Limb (tissue), 2 donors: ENCODE data around the gene TMEM164.

Experiments used
- DNase-seq, 2 donors: peaks; one replicate each; pipeline ENCODE4 v3.0.0-alpha.2; 2016; ENCODE audit errors: extremely low spot score in 2 of 2

TMEM164 gene

DNA sequence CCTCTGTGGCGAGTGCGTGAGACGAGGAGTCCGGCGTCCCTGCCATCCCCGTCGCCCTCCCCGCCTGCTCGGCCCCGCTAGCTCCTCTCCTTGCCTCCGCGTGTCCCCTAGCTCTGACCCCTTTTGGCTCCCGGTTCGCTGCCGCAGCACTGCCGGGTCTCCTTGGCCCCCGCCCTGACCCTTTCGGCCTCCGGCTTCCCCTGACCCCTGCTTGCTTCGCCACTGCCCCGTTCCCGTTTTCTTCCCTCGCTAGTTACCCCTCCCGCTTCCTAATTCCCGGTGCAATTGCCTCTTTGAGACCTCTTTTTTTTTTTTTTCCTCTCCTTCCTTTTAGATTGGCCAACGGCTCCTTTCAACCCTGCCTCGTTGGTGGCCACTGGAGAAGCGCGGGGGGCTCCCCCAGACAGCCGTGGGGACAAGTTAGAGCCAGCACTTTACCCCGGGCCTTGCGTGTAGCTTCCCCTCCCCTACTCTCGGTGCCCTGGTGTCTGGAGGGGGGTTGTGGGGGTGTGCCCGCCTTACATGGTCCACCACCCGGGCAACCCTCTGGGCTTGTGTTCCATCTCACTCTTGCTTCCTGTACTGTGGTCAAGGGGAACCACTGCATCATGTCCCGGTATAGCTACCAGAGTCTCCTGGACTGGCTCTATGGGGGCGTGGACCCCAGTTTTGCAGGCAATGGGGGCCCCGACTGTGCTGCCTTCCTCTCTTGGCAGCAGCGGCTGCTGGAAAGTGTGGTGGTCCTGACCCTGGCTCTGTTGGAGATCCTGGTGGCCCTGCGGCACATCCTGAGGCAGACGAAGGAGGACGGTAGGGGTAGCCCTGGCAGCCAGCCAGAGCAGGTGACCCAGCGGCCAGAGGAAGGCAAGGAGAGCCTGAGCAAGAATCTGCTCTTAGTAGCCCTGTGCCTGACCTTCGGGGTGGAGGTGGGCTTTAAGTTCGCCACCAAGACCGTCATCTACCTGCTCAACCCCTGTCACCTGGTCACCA, 548 bp downstream of the TMEM164 start:
- DNase-seq = peak in 1 of 2 donors; percentile 35

DNA sequence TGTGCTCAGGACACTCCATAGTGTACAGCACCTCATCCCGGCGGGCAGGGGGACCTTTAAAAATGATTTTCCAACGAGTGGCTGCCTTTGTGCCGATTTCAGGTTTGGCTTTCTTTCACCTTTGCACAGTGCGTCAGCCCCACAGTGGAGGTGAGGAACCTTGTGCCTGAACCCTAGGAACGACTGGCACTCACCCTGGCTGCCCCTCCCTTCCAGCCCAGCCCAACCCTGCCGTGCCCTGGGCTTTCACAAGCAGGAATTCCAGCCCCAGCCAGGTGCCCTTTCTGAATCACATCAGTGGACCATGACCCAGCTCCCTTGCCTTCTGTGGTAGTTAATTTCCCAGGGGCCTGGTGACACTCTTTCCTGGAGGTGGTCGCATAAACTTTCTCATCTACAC, 1.3 kb downstream of the TMEM164 start:
- DNase-seq = no peak

DNA sequence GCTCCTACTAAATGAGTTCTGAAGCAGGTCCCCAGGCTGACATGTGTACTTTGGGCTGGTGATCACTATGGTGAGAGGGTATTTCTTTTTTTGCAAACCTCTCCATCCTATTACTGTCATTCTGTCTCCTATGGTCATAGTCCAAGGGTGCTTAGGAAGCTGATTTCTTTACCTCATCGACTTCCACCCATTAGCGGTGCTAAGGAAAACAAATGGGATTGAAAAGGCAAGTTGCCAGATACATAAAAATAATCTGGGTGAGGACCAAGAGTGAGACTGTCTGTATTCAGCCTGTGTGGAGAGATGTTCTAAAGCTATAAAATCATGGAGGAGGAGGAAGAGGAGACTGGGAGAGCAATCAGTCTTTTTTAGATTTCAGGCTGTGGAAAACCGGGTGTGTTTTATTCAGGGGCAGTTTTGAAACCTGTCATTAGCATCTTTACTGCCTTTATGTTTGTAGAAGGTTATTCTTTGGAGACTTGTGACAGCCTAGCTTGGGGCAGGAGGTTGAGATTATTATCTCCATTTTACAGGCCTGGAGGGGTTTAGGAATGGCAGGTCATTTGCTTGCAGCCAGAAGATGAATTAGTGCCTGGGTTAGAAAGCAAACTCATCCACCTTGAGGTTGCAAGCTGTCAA, 1.9 kb downstream of the TMEM164 start:
- DNase-seq = no peak

GRCh38 chrX:110006161-110006560, 3.2 kb downstream of the TMEM164 start:
- no peak for DNase-seq

DNA sequence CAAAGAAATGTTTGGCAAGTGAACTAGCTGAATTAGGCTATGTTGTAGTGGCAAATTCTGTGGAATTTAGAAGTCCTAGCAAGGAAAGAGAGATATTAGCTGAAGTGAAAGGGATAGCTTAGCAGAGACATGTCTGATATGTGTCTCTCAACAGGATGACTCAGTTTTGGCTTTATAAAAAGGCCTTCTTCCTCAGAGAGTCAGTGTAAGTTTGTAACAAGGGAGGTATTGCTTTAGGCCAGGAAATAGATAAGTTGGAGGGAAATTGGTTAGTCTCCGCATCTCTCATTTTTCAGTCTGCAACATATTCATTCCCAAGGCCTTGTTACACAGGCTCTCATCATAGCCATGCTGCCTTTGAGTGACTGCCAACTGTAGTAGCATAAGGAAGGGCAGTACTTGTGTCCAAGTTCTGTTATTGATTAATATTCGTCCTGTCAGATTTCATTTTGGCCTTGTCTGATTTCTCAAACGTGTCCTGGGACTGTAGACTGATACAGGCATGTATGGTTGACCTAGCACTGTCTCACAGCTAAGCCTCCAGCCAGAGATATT, 4.0 kb downstream of the TMEM164 start:
- DNase-seq = no peak

DNA sequence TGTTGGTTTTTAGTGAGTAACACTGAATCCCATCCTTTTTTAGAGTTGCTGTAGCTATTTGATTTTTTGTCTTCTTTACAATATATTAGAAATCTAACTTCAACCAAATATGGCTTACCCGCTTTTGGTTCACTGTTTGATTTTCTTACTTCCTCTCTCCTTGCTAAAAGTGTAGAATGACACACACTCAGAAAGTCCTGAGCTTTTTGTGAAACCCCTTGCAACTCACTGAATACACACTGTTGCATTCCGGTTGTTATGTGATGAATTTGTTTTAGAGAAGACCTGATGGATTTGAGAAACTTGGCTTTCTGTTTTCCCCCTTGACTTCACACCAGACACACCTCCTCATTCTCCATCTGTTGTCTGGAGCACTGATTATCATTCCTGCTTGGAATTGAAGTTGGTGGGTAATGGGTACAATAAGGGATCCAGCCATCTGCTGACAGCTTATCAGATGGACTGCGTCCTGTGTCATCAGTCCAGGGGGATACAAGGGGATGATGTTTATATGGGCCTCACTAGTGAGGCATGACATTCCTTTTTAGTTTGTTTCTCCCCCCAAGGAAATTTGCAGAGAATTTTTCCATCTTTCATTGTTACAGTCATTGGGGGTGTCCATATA, 5.2 kb downstream of the TMEM164 start:
- DNase-seq = no peak

DNA sequence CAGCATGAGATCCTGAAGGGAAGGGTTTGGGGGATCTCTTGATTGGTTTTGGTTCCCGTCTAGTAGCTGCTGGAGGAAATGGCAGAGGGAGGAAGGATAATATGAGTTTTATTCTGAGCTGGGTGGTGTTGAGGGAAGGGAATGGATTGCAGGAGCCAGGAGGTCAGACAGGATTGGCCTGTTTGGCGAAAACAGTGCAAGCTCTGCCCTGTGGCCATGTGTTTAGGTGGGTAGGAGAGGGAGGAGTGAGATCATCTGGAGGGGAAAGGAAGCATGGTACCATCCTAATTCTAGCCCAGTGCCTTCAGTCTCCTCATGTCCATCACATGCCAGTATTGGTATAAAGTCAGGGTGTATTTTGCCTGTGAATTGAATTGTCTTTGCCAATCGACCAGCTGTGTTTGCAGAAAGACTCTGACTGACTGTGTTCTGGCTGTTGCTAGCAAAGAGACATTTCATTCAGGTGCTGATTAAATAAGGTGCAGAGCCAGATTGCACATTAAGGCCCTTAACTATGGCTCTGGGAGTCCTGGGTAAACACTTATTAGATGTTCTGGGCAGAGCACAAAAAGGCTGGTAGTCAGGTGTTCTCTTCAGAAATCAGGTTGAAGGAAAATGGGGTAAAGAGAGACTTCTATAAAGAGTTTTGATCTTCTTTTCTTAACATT, 10.0 kb downstream of the TMEM164 start:
- no peak for DNase-seq

DNA sequence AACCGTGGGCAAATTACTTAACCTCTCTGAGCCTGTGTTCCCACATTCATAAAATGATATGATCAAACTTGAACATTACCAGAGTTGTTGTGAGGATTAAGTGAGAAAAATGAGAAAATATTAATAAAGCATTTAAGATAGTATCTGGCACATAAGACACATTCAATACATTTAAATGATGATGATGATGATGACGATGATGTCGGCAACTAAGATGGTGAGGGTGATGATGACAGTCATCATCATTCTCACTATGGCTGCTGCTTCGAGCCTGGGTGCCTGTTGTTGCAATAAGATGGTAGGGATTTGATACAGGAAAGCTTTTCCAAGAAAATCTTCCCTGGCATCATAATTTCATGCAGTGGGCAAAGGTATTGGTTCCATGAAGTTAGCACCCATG, 11.1 kb downstream of the TMEM164 start:
- DNase-seq = no peak

- DNase-seq = no peak
Measured at GRCh38 chrX:110015032-110015431, 12.1 kb downstream of the TMEM164 start.

- no peak for DNase-seq
Measured at GRCh38 chrX:110015915-110016314, 13.0 kb downstream of the TMEM164 start.

- DNase-seq = no peak
Measured at GRCh38 chrX:110020536-110020935, 17.6 kb downstream of the TMEM164 start.

GRCh38 chrX:110021258-110022022, 18.5 kb downstream of the TMEM164 start:
- DNase-seq = no peak

DNA sequence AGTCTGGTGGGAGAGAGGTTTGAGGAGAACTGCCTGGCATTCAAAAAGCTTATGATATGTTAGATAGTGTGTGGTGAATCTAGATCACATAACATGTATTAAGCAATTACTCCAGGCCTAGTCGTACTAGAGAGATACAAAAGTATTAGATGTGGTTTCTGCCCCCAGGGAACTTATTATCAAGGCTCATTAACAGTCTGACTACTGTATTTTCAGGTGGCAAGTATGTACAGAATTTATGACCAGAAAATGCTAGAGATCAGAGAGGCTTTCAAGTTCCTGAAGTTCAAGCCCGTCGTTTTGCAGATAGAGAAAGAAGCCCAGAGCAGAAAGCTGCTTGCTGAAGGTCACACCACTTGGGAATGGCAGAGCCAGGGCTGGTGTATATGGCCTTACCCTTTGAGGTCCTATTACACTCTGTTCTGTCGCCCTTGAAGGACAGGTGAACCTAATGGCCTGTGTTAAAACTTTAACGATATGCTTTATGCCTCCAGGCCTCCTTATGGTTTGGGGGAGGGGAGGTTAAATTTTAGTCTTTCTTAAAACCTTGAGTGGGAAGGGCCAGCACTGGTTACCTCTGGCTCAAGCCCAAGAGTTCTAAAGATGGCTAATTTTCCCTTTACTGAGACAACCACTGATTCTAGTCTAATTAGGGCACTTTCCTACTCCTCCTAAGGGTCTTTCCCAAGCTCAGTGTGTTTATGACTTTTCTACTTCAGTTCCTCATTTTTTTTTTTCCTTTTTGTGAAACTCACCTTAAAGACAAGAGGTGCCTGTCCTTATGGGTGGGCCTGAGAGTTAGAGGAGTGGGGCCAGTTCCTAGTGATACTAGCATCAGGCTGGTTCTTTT, 19.9 kb downstream of the TMEM164 start:
- no peak for DNase-seq

DNA sequence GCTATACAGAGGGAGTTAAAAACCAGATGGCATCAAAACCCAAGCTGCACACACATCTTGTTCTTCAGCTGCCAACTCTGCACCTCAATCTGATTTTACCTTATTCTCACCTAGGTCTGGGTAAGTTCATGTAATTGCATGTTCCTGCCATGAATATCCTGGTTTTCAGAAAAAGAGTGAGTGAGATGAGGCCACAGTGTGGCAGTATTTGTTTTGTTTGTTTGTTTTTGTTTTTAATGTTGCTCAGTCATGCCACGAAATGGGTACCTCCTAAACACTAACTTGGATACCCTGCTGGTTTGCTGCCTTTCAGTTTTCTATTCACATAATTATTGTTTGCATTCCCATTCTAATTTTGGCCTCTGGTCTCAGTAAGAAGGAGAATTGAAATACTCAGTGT, 22.5 kb downstream of the TMEM164 start:
- no peak for DNase-seq

DNA sequence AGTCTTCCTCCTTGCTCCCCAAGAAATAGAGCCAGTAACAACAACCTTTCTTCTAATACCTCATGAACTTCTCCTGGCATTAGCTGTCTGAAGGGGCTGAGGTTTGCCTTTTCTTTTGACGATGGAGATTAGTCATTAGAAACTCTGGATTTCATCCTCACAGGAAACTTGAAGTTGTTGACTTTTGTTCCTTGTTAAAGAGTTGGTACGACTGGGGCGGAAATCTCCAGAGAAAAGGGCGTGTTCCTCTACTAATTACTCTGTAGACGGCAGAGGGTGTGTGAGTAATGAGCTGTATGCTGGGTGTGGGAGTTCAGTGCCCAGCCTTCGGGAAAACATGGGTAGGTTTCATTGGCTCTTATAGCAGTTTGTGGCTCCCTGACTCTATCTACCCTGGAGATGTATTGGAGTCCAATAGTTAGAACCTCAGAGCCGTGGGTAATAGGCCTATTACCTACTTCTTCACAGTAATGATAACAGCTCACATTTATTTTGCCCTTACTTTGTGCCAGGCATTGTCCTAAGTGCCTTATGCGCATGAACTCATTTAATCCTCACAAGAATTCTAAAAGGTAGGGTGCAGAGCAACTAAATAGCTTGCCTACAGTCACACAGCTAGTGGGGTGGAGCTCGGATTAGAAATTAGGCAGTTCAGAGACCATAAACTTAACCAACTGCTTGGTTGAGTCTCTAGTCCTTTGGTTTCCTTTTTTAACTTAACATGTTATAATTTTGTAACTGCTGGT, 23.4 kb downstream of the TMEM164 start:
- no peak for DNase-seq

- DNase-seq = no peak
Measured at GRCh38 chrX:110032534-110033147, 29.7 kb downstream of the TMEM164 start.

GRCh38 chrX:110034036-110034435, 31.1 kb downstream of the TMEM164 start:
- DNase-seq = no peak

DNA sequence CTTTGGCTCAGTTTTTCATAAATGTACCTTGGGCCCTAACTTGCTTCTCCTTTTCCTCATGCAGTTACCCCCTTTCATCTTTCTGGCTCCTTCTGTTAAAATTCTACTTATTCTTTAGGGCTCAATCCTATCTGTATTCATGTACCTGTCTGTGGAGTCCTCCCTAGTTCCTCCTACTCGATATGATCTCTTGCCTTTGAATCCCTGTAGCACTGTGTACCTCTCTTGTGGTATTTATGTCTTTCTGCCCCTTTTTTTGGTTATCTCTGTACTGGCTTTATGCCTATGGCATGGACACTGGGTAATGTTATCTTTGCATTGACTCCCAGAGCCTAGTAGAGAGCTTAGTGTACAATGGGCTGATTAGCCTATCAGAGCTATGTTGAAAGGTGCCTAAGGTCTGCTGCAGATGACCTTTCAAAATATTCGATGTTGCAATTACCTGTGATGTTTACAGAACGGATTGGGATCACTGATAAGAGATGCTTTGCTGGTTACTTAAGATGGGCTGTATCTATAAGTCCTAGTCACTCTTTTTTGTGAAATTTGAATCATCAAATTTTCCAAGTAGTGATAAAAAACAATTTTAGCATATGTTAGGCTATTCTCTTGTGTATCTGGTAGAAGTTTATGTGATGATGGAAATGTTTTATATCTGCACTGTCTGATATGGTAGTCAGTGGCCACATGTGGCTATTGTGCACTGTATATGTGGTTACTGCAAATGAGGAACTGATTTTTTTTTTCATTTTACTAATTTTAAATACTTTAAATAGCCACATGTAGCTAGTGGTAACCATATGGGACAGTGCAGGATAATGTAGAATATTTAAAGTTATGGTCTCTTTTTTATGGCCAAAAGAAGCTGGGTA, 33.5 kb downstream of the TMEM164 start:
- DNase-seq = no peak
